Mesendoderm (in vitro differentiated cells): ENCODE results near the gene CRABP2.

Source experiments
- DNase-seq: peaks from one replicate; pipeline ENCODE4 v3.0.0; 2013
- H2AK5ac ChIP-seq: 2 replicates; pipeline ENCODE4 v1.6.1; 2013; ENCODE audit warnings: low read length, inconsistent platforms
- H2BK120ac ChIP-seq: 2 replicates; pipeline ENCODE4 v1.6.1; 2013; ENCODE audit warnings: low read depth, mild to moderate bottlenecking, low read length, moderate library complexity, mixed read lengths
- H2BK15ac ChIP-seq: replicated peaks from 2 replicates; pipeline ENCODE4 v1.6.1; 2013; ENCODE audit warnings: low read depth, mild to moderate bottlenecking, moderate library complexity
- H2BK5ac ChIP-seq: 2 replicates; pipeline ENCODE4 v1.6.1; 2013; ENCODE audit warnings: low read length, inconsistent platforms
- H3K18ac ChIP-seq: 2 replicates; pipeline ENCODE4 v1.6.1; 2013; ENCODE audit warnings: mild to moderate bottlenecking, low read length, mixed read lengths
- H3K23ac ChIP-seq: one replicate; pipeline ENCODE4 v1.6.1; 2013; ENCODE audit warnings: low read length
- H3K27ac ChIP-seq: 2 replicates; pipeline ENCODE4 v1.5.1; 2013; ENCODE audit warnings: low read depth, mild to moderate bottlenecking, inconsistent platforms, low read length, moderate library complexity
- H3K27me3 ChIP-seq: 2 replicates; pipeline ENCODE4 v1.6.1; 2013; ENCODE audit warnings: low read length, control low read depth, mild to moderate bottlenecking, inconsistent platforms; ENCODE audit not compliant: insufficient read depth, poor library complexity
- H3K36me3 ChIP-seq: 2 replicates; pipeline ENCODE4 v1.6.1; 2013; ENCODE audit warnings: low read length, inconsistent platforms; ENCODE audit not compliant: control insufficient read depth, insufficient read depth
- H3K4ac ChIP-seq: one replicate; pipeline ENCODE4 v1.6.1; 2013; ENCODE audit warnings: low read depth, mild to moderate bottlenecking, low read length, moderate library complexity
- H3K4me1 ChIP-seq: 2 replicates; pipeline ENCODE4 v1.6.1; 2013; ENCODE audit warnings: low read depth, low read length, inconsistent platforms; ENCODE audit not compliant: control insufficient read depth
- H3K4me2 ChIP-seq: 2 replicates; pipeline ENCODE4 v1.6.1; 2013; ENCODE audit warnings: low read length
- H3K4me3 ChIP-seq: 2 replicates; pipeline ENCODE4 v1.5.1; 2013; ENCODE audit warnings: mild to moderate bottlenecking, low read length
- H3K56ac ChIP-seq: one replicate; pipeline ENCODE4 v1.6.1; 2013; ENCODE audit warnings: low read length
- H3K79me1 ChIP-seq: 2 replicates; pipeline ENCODE4 v1.6.1; 2013; ENCODE audit warnings: low read length, inconsistent platforms
- H3K79me2 ChIP-seq: 2 replicates; pipeline ENCODE4 v1.6.1; 2013; ENCODE audit warnings: mild to moderate bottlenecking, low read length; ENCODE audit not compliant: control insufficient read depth, insufficient read depth
- H3K9ac ChIP-seq: 2 replicates; pipeline ENCODE4 v1.6.1; 2013; ENCODE audit warnings: low read length, inconsistent platforms
- H4K5ac ChIP-seq: one replicate; pipeline ENCODE4 v1.6.1; 2013; ENCODE audit warnings: low read length
- H4K8ac ChIP-seq: one replicate; pipeline ENCODE4 v1.6.1; 2013; ENCODE audit warnings: low read depth, mild to moderate bottlenecking, control low read depth, low read length, moderate library complexity
- whole genome bisulfite sequencing: extraction: QIAGEN DNeasy Blood & Tissue Kit; methylation state at CpG from one replicate; pipeline ENCODE4 v1.1.7; 2013; ENCODE audit warnings: low lambda C conversion rate, missing lambda C conversion rate; ENCODE audit not compliant: insufficient coverage; ENCODE audit errors: extremely low coverage; 5-methylcytosine and 5-hydroxymethylcytosine counted together

Gene CRABP2

DNA sequence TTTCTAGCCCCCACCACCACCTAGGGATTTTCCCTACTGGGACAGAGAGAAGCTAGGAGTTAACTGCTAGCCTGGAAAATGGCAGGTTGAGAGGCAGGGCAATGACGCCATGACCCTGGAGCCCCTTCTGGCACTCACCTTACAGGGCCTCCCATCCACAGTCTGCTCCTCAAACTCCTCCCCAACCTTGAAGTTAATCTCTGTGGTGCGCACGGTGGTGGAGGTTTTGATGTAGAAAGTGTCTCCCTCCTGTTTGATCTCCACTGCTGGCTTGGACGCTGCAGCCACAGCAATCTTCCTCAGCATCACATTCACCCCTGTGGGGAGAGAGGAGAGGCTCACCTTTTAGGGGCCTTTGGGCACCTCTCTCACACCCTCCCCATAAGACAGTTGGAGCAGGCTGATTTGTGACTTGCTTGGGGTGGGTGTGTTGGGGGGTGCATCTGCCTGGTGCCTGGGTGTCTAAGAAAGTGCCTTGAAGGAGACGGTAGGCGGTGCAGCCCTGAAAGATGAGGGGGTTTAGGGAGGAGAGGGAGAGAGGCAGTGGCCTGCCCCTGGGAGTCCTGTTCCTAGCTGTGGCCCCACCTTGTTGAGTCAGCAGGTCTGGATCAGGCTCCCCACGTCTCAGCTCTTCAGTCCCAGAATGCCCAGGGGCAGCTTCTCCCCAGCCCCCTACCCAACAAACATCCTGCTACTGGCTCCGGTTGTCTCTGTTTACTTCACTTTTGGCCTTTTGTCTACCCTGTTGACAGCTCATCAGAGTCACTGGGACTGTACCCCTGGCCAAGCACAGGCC, 4.4 kb downstream of the CRABP2 start:
- H3K4me1 ChIP-seq = peaks cover 12% of the 10 kb centered on the region
- H2AK5ac ChIP-seq = no peak overlapping the region
- no peak overlapping the region for H2BK120ac ChIP-seq
- H3K4me3 ChIP-seq = no peak overlapping the region
- no peak overlapping the region for H2BK5ac ChIP-seq
- WGBS = no CpG with 5 or more reads among the region's 8 CpGs
- no peak overlapping the region for H3K27ac ChIP-seq
- no peak overlapping the region for H3K4me2 ChIP-seq
- no peak overlapping the region for H4K5ac ChIP-seq
- no peak overlapping the region for H2BK15ac ChIP-seq
- no peak overlapping the region for H3K56ac ChIP-seq
- H3K4ac ChIP-seq = no peak overlapping the region
- H3K79me2 ChIP-seq = peaks cover 3% of the 10 kb centered on the region
- H3K23ac ChIP-seq = no peak overlapping the region
- no peak overlapping the region for H4K8ac ChIP-seq
- DNase-seq = no peak
- no peaks in the 10 kb centered on the region for H3K27me3 ChIP-seq
- no peak overlapping the region for H3K18ac ChIP-seq
- no peak overlapping the region for H3K9ac ChIP-seq
- peaks cover 5% of the 10 kb centered on the region for H3K36me3 ChIP-seq
- peaks cover 2% of the 10 kb centered on the region for H3K79me1 ChIP-seq

DNA sequence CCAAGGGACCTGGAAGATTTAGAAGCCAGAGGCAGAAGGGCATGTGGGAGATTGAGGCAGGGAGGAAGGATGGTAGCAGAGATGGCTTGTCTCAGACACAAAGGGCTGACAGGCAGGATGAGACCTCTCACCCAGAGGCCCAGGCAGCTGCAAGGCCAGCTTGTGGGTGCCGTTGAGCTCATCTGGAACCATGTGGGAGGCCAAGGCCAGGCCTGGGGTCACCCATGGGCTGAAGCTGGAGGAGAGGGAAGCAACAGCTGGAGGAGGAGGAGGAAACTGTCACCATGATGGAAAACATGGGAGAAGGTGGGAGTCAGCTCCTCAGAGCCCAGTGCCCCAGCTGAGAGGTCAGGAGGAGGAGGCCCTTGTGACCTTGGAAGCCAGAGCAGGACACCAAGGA, 6.4 kb downstream of the CRABP2 start:
- Histone ChIP-seq H3K4me1 (peaks cover 11% of the 10 kb centered on the region), H3K79me2 (peaks cover 2% of the 10 kb centered on the region), H3K56ac (no peak overlapping the region), H3K23ac (no peak overlapping the region), H4K8ac (no peak overlapping the region), H3K27me3 (no peaks in the 10 kb centered on the region), H3K4ac (no peak overlapping the region), H2AK5ac (no peak overlapping the region), H3K36me3 (peaks cover 5% of the 10 kb centered on the region), H2BK15ac (no peak overlapping the region), H2BK5ac (no peak overlapping the region), H3K4me3 (no peak overlapping the region), H3K4me2 (no peak overlapping the region), H4K5ac (no peak overlapping the region), H3K18ac (no peak overlapping the region), H3K9ac (no peak overlapping the region), H3K79me1 (peaks cover 2% of the 10 kb centered on the region), H3K27ac (no peak overlapping the region), H2BK120ac (no peak overlapping the region)
- no CpG with 5 or more reads among the region's 1 CpG for WGBS
- DNase-seq = no peak

DNA sequence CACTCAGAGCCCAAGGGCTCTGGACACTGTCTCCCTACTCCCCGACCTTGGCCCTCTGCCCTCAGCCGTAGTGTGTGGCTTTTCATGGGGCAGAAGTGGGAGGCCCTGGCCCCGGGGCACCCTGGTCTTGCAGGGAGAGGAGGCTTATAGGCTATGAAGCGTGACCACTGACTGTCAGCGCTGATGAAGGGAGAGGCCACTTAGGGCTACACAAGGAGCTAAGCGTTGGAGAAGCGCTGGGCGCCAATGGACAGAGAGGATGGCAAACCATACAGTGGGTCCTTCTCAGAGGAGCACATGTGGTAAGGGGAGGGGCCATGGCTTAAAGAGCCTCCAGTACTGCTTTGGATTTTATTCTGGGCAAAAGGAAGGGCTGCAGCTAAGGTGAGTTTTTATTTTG, 7.9 kb downstream of the CRABP2 start:
- Histone ChIP-seq H2AK5ac (no peak overlapping the region), H2BK15ac (no peak overlapping the region), H2BK120ac (no peak overlapping the region), H3K56ac (no peak overlapping the region), H3K27ac (no peak overlapping the region), H3K79me1 (no peaks in the 10 kb centered on the region), H4K5ac (no peak overlapping the region), H3K4me2 (no peak overlapping the region), H3K27me3 (no peaks in the 10 kb centered on the region), H3K18ac (no peak overlapping the region), H3K79me2 (no peaks in the 10 kb centered on the region), H3K4ac (no peak overlapping the region), H4K8ac (no peak overlapping the region), H2BK5ac (no peak overlapping the region), H3K23ac (no peak overlapping the region), H3K36me3 (peaks cover 5% of the 10 kb centered on the region), H3K9ac (no peak overlapping the region), H3K4me1 (peaks cover 13% of the 10 kb centered on the region), H3K4me3 (no peak overlapping the region)
- DNase-seq = no peak
- no CpG with 5 or more reads among the region's 8 CpGs for WGBS

DNA sequence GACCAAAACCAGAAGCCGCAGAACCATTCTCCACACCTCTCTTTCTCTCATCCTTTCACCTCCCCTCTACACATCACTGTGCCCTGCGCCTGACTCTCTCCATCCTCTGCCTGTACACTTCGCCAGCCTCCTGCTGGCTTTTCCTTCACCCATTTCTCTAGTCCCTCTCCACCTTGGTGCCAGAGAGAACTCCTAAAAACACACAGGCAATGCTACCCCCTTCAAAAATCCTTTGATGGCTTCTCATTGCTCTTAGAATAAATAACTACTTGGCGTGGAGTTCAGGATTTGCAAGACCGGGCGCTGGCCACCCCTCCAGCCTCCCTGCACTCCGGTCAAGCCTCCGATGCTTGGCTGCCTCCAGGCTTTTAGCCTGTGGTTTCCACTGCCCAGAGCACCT, 8.6 kb downstream of the CRABP2 start:
- WGBS = no CpG with 5 or more reads among the region's 8 CpGs

DNA sequence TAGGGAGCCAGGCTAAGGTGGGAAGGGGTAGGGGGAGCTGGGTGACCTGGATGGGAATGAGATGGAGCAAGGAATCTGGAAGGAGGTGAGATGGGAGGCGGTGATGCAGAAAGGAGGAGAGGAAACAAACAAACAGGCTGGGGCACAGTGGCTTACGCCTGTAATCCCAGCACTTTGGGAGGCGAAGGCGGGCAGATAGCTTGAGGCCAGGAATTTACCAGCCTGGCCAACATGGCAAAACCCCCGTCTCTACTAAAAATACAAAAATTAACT, 10.8 kb downstream of the CRABP2 start:
- no peaks in the 10 kb centered on the region for H3K79me1 ChIP-seq
- DNase-seq = no peak
- no peak overlapping the region for H3K4ac ChIP-seq
- peak overlapping the region; percentile 64 for H3K18ac ChIP-seq
- peaks cover 3% of the 10 kb centered on the region for H3K36me3 ChIP-seq
- no peak overlapping the region for H2AK5ac ChIP-seq
- H3K56ac ChIP-seq = peak overlapping the region; percentile 92
- H2BK120ac ChIP-seq = peak overlapping the region; percentile 9
- no peak overlapping the region for H3K4me2 ChIP-seq
- H4K8ac ChIP-seq = no peak overlapping the region
- H2BK5ac ChIP-seq = peak overlapping the region; percentile 76
- H3K27me3 ChIP-seq = no peaks in the 10 kb centered on the region
- H3K23ac ChIP-seq = no peak overlapping the region
- H3K9ac ChIP-seq = peak overlapping the region; percentile 75
- no peaks in the 10 kb centered on the region for H3K79me2 ChIP-seq
- peak overlapping the region; percentile 69 for H3K27ac ChIP-seq
- no peak overlapping the region for H2BK15ac ChIP-seq
- no peak overlapping the region for H4K5ac ChIP-seq
- WGBS = no CpG with 5 or more reads among the region's 5 CpGs
- peaks cover 31% of the 10 kb centered on the region for H3K4me1 ChIP-seq
- H3K4me3 ChIP-seq = no peak overlapping the region

More for the DNA sequence above, 8.6 kb downstream of the CRABP2 start:
- Histone ChIP-seq H3K4me2 (no peak overlapping the region), H3K27ac (no peak overlapping the region), H3K4ac (no peak overlapping the region), H3K18ac (no peak overlapping the region), H2BK120ac (no peak overlapping the region), H4K8ac (no peak overlapping the region), H3K23ac (no peak overlapping the region), H4K5ac (no peak overlapping the region), H3K36me3 (peaks cover 5% of the 10 kb centered on the region), H3K9ac (no peak overlapping the region), H3K4me3 (no peak overlapping the region), H2BK15ac (no peak overlapping the region), H3K4me1 (peaks cover 18% of the 10 kb centered on the region), H3K79me1 (no peaks in the 10 kb centered on the region), H2BK5ac (no peak overlapping the region), H2AK5ac (no peak overlapping the region), H3K56ac (no peak overlapping the region), H3K79me2 (no peaks in the 10 kb centered on the region), H3K27me3 (no peaks in the 10 kb centered on the region)
- no peak for DNase-seq
